Measurements from ENCODE around the gene RAP1GAP2.

- no peak for TF ChIP-seq CTCF (conservative IDR thresholded peaks at IDR 0.05 in 1 of 2, IDR thresholded peaks at IDR 0.05 in 1 of 2; ENCODE audit: extremely low read depth in 1 of 2, insufficient read depth in 1 of 2, low read depth in 1 of 2, low read length in 2 of 2)
- TF ChIP-seq EZH2 (IDR thresholded peaks at IDR 0.05; ENCODE audit: borderline replicate concordance, low read length): no peak
These were observed 23.8 kb downstream of the RAP1GAP2 start for GRCh38 chr17:2819921-2820501.

All from mammary epithelial cell (primary cell).